H1 (cell line): ENCODE measurements around the gene DMPK. TPM values are rescaled to one million over a fixed set of nuclear protein-coding genes. Genes with fewer than 3 reads are reported as not detected.

ENCODE experiments used
- SAP30 ChIP-seq: fragments of 300-600 bp; sonication (generic); IDR thresholded peaks from 2 replicates; pipeline ENCODE4 v1.7.1; 2012; ENCODE audit warnings: low read length, moderate library complexity, mild to moderate bottlenecking, inconsistent platforms; ENCODE audit not compliant: insufficient read depth, insufficient replicate concordance
- SP2 ChIP-seq: IDR thresholded peaks from 2 replicates; pipeline ENCODE4 v1.6.1; 2012; ENCODE audit warnings: mild to moderate bottlenecking, low read length, inconsistent platforms
- polyA plus RNA-seq, 7 experiments: library from polyadenylated mRNA; depleted of rRNA in 3 of 7; stranded (reverse) in 5 of 7; unstranded in 2 of 7; fragments of >200 nt in 5 of 7; fragments of 200-250 nt in 2 of 7; gene quantifications; 1 replicate in 5 of 7; 2 replicates in 1 of 7; 4 replicates in 1 of 7; pipeline versions ENCODE4 v1.2.1 to v1.2.3, GENCODE V29; 2011 to 2013; ENCODE audit warnings: missing spikeins in 2 of 7, mixed read lengths in 2 of 7
- total RNA-seq: library from RNA; stranded (reverse); fragmentation: NEBNext Ultra II Directional; extraction: Animal tissue kit (Norgen Biotek cat#: 25700); gene quantifications from 2 replicates; pipeline ENCODE4 v1.2.1, GENCODE V29; 2021

The DMPK gene
- total and polyA plus RNA-seq, 2 of the 8 experiments (the other 6 are each of a cell fraction or from before 2014, with no cell fraction given): 13.7 to 27.4 TPM

DNA sequence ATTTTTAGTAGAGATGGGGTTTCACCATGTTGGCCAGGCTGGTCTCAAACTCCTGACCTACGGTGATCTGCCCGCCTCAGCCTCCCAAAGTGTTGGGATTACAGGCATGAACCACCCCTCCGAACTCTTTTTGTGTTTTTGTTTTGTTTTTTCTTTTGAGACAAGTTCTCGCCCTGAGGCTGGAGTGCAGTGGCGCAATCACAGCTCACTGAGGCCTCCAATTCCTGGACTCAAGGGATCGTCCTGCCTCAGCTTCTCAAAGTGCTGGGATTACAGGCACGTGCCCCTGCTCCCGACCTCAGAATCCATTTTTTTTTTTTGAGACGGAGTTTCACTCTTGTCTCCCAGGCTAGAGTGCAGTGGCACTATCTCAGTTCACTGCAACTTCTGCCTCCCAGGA is 24.6 kb downstream of the DMPK start (continued):
- TF ChIP-seq SAP30: no peak
- TF ChIP-seq SP2: no peak
